Neural cell (in vitro differentiated cells): ENCODE data around the gene ADGRG3.
A peak's percentile ranks its signal among the peaks of the same experiment; 100 is the strongest.

ENCODE experiments used
- CTCF ChIP-seq: fragments of 450-650 bp; IDR thresholded peaks from 2 replicates; pipeline ENCODE4 v1.5.1; 2014; ENCODE audit warnings: antibody characterized with exemption, mild to moderate bottlenecking, moderate library complexity; ENCODE audit not compliant: poor library complexity, severe bottlenecking
- EP300 ChIP-seq: fragments of 450-650 bp; conservative IDR thresholded peaks from 2 replicates; pipeline ENCODE4 v1.6.1; 2014; ENCODE audit warnings: antibody characterized with exemption, mild to moderate bottlenecking, moderate library complexity; ENCODE audit not compliant: poor library complexity, severe bottlenecking
- RAD21 ChIP-seq: fragments of 450-650 bp; conservative IDR thresholded peaks from 2 replicates; pipeline ENCODE4 v1.6.1; 2014; ENCODE audit warnings: antibody characterized with exemption, mild to moderate bottlenecking, moderate library complexity
- REST ChIP-seq: IDR thresholded peaks from 2 replicates; pipeline ENCODE4 v1.6.1; 2012; ENCODE audit warnings: borderline replicate concordance

- TF ChIP-seq CTCF (peak; percentile 45), EP300 (no peak), RAD21 (peak; percentile 51), REST (peak; percentile 68)
Observed at GRCh38 chr16:57734925-57735754, 67.0 kb downstream of the ADGRG3 start.
